GM10847 (cell line): Measurements from ENCODE around the gene RDH12.

Experiments used
- POLR2A ChIP-seq: IDR thresholded peaks from 2 replicates; pipeline ENCODE4 v1.6.1; 2011; ENCODE audit not compliant: insufficient read length; ENCODE audit errors: extremely low read depth

Gene RDH12

DNA sequence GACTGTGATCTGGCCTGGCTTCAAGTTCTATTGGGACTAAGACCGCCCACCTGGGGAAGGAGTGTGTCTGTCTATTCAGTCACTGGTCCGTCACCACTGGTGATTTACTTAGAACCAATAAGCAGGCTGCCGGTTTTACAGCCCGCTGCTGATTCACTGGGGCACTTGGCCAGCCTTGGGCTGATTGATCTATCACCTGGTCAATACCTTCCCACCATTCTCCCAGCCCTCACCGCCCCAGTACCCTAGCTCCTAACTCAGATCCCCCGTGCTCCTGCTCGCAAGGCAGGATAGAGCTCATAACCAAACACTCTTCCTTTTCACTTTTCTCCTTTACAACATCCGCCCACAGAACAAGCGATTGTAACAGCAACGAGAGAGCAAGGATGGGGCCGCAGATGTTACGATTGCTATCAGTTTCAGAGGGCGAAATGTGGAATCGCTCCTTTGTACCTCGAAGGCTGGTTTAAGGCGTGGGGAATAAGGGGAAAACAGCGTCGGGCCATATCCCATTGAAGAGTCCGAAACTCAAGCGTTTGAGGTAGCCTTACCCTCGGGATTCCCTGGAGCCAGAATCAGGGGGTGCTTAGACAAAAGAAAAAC, 6.8 kb upstream of the RDH12 start:
- TF ChIP-seq POLR2A: no peak

DNA sequence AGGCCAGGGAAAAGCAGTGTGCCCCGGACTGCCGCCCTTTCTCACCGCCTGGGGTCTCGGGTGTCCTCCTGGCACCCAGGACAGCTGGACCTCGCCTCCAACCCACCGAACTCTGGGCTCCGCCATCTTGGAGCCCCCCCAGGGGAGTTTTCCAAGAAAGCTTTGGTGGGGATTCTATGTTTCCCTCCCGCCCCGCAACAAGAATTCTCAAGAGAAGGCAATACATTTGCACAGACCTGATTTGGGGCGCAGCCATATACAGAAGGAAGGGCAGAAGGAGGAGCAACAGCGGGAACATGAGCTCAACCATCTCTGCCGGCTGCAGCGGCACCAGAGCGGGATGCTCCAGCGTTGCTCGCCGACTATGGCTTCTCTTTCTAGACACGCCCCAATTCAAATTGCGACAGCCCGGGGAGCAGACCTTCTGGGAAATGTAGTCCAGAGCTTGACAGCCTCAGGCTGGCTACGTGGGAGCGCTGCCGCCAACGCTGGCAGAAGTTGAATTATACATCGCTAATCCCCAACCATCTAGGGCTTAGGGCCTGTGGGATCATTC, 6.2 kb upstream of the RDH12 start, which contains the start of gene RDH11:
RDH11 (minus strand) TSS at position 371 of the 556 bp plus-strand sequence; CDS start at position 310, 61 bp downstream.
- TF ChIP-seq POLR2A: peak; percentile 86

GRCh38 chr14:67697006-67697405, 4.7 kb upstream of the RDH12 start:
- no peak for TF ChIP-seq POLR2A

GRCh38 chr14:67698179-67698578, 3.5 kb upstream of the RDH12 start:
- TF ChIP-seq POLR2A: no peak

DNA sequence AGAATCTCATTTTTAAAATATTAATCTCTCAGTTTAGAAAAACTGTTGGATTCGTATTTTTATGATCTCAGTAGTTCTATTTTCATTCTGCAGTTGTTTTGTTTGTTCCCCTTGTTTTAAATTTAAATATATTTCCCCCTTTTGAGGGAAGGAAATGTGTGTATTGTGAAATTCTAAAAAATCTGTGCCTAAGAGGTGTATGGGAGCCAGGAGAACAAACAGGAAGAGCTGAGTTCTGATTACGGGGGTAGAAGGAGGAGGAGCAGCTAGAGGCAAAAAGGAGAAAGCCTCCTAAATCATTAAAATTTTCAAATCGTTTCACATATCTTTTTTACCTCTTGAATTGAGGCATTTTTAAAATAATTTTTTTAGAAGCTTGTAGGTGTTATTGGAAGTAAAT, 2.3 kb downstream of the RDH12 start:
- TF ChIP-seq POLR2A: no peak

- TF ChIP-seq POLR2A: no peak
Observed at GRCh38 chr14:67704484-67705089, 2.9 kb downstream of the RDH12 start.

DNA sequence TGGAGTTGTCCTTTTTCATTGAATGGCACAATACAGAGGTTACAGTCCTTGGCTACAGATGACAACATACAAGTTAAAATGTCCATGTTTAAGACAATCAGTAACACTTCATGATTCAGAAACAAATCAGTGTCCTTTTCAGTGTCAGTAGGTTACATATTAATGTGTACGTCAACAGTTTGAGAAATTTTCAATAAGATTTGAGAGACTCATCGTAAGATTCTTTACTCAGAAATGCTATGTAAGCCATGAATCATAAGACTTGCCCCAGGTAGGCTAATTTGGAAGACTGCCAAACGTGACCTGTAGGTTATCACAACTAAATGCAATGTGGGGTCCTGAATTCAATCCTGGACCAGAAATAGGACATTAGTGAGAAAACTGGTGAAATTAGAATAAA, 3.5 kb downstream of the RDH12 start:
- no peak for TF ChIP-seq POLR2A

GRCh38 chr14:67710209-67710608, 8.5 kb downstream of the RDH12 start:
- TF ChIP-seq POLR2A: no peak

- no peak for TF ChIP-seq POLR2A
Observed at GRCh38 chr14:67717048-67717447, 15.4 kb downstream of the RDH12 start.

DNA sequence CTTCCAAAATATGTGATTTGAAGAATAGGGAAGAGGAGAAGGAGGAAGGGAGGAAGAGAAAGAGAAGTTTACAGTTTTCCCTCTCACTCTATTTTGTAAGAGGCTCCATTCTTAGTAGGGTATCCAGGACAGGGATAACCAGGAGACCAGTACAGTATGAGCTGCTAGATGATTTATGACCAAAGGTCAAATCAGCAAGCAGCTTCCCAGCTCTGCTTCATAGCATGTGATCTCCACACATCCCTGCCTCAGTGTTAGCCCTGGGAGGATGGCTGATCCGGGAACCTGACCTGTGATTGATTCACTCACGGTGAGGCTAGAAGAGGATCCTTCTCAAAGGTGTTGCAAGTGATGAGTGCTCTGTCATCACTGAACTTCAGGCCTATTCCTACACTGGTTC, 16.6 kb downstream of the RDH12 start:
- TF ChIP-seq POLR2A: no peak

DNA sequence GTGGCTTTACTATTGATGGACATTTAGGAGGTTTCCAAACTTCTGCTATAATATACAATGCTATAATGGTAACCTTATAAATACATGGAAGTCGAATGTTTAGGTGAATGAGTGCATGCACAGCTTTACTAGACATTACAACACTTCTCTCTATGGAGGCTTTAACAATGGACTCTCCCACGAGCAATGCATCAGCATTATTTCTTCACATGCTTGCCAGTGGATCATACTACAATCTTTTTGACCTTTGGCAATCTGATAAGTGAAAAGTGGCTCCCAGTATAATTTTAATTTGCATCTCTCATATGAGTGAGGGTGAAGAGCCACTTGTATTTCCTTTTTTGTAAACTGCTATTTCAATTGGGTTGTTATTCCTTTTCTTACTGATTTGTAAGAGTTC, 18.2 kb downstream of the RDH12 start:
- TF ChIP-seq POLR2A: no peak

GRCh38 chr14:67721875-67722274, 20.2 kb downstream of the RDH12 start:
- TF ChIP-seq POLR2A: no peak

GRCh38 chr14:67722293-67722692, 20.6 kb downstream of the RDH12 start:
- no peak for TF ChIP-seq POLR2A

DNA sequence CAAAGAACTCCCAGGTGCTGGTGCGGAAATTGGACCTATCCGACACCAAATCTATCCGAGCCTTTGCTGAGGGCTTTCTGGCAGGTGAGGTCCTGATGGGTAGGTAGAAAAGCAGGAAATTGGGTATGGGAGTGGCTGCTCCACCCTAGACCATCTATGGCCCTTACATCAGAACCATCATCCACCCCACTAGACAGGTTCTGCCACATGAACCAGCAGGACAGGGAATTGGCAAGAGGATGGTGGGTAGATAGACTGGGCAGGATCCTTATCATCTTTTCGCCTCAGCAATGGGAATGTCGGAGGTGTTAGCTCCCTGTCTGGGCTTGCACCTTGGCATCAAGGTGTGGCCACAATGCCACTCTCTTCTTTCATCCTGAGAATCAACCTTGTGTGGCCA, 23.5 kb downstream of the RDH12 start:
- no peak for TF ChIP-seq POLR2A

- no peak for TF ChIP-seq POLR2A
Observed at GRCh38 chr14:67727361-67727760, 25.7 kb downstream of the RDH12 start.

- TF ChIP-seq POLR2A: no peak
Observed at GRCh38 chr14:67728258-67728657, 26.6 kb downstream of the RDH12 start.
